ENCODE results near the gene SLC6A16.
"Not testable (repeated sequence)": the region's sequence is repeated elsewhere in the genome, so short reads cannot be mapped to it uniquely, and the experiment has no call there.

Gene SLC6A16

DNA sequence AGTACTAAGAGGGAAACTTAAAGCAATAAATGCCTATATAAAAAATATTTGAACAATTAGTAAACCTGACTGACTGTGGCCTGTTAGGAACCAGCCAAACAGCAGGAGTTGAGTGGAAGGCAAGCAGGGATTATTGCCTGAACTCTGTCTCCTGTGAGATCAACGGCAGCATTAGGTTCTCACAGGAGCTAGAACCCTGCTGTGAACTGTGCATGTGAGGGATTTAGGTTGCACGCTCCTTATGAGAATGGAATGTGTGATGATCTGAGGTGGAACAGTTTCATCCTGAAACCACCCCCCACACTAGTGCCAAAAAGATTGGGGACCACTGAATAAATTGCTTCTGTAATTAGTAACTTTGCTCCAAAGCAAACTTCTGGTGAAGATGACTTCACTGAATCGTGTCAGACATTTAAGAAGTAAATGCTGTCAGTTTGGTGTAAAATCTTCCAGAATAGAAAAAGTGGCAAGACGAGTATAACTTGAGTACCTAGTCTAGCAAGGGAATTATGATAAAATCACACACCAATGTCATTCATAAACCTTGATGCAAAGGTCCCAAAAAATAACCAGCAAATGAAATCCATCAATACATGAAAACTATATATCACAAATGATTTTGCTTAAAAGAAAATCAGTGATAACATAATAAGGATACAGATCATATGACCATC, 53.8 kb downstream of the SLC6A16 start:
- Mint-ChIP-seq H3K9me3 (peaks cover 0 to 11% of the 10 kb centered on the region in 2 donors), H3K4me3 (no peak overlapping the region), H3K4me1 (peaks cover 5% of the 10 kb centered on the region), H3K27me3 (peaks cover 17% of the 10 kb centered on the region), H3K27ac (no peak overlapping the region)
- no peak for DNase-seq
- no peak for ATAC-seq

- H3K4me1 Mint-ChIP-seq, H3K27ac Mint-ChIP-seq, ATAC-seq, H3K4me3 Mint-ChIP-seq: not testable (repeated sequence)
- H3K9me3 Mint-ChIP-seq: peaks cover 6 to 25% of the 10 kb centered on the region in 2 donors
- H3K27me3 Mint-ChIP-seq: peaks cover 13% of the 10 kb centered on the region
- DNase-seq: peak; percentile 28 to 42
Measured at GRCh38 chr19:49266409-49266808, 58.6 kb downstream of the SLC6A16 start.

GRCh38 chr19:49264258-49264657, 60.7 kb downstream of the SLC6A16 start:
- Mint-ChIP-seq H3K9me3 (peaks cover 13 to 44% of the 10 kb centered on the region in 2 donors), H3K4me3 (no peak overlapping the region), H3K27ac (no peak overlapping the region), H3K4me1 (no peaks in the 10 kb centered on the region), H3K27me3 (peaks cover 28% of the 10 kb centered on the region)
- no peak for ATAC-seq
- no peak for DNase-seq

GRCh38 chr19:49261602-49262001, 63.4 kb downstream of the SLC6A16 start:
- Mint-ChIP-seq H3K4me1 (no peaks in the 10 kb centered on the region), H3K4me3 (no peak overlapping the region), H3K27me3 (peaks cover 44% of the 10 kb centered on the region), H3K27ac (no peak overlapping the region), H3K9me3 (peaks cover 26 to 54% of the 10 kb centered on the region in 2 donors)
- DNase-seq (no peak), ATAC-seq (no peak)

GRCh38 chr19:49256691-49257090, 68.3 kb downstream of the SLC6A16 start:
- ATAC-seq: no peak
- H3K4me1 Mint-ChIP-seq: no peaks in the 10 kb centered on the region
- DNase-seq: no peak
- peaks cover 50% of the 10 kb centered on the region for H3K27me3 Mint-ChIP-seq
- peaks cover 22 to 39% of the 10 kb centered on the region in 2 donors for H3K9me3 Mint-ChIP-seq
- no peak overlapping the region for H3K27ac Mint-ChIP-seq
- no peak overlapping the region for H3K4me3 Mint-ChIP-seq

- Mint-ChIP-seq H3K9me3 (peaks cover 19 to 32% of the 10 kb centered on the region in 2 donors), H3K4me3 (no peak overlapping the region), H3K27me3 (peaks cover 48% of the 10 kb centered on the region), H3K4me1 (no peaks in the 10 kb centered on the region), H3K27ac (no peak overlapping the region)
- ATAC-seq (no peak), DNase-seq (no peak)
Measured at GRCh38 chr19:49255674-49256073, 69.3 kb downstream of the SLC6A16 start.

GRCh38 chr19:49249933-49250332, 75.1 kb downstream of the SLC6A16 start:
- H3K4me3 Mint-ChIP-seq: no peak overlapping the region
- no peaks in the 10 kb centered on the region for H3K4me1 Mint-ChIP-seq
- no peaks in the 10 kb centered on the region for H3K9me3 Mint-ChIP-seq
- ATAC-seq (no peak), DNase-seq (no peak)
- peak overlapping the region in 1 of 2 donors; percentile 79 for H3K27ac Mint-ChIP-seq
- H3K27me3 Mint-ChIP-seq: peaks cover 27% of the 10 kb centered on the region

DNA sequence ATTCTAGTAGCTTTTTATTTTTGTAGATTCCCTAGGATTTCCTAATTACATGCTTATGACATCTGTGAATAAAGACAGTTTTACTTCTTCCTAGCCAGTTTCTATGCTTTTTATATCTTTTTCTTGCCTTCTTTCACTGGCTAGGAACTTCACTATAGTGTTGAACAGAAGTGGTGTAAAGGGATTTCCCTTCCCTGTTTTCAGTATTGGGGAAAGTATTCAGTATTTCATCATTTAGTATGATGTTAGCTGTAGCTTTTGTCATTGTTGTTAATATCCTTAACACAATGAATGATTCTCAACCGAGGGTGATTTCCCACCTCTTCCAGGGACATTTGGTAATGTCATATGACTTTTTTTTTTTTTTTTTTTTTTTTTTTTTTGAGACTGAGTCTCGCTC, 77.3 kb downstream of the SLC6A16 start:
- Mint-ChIP-seq H3K27ac (no peak overlapping the region), H3K27me3 (peaks cover 20% of the 10 kb centered on the region), H3K4me3 (no peak overlapping the region), H3K9me3 (no peaks in the 10 kb centered on the region), H3K4me1 (no peaks in the 10 kb centered on the region)
- no peak for ATAC-seq
- no peak for DNase-seq

DNA sequence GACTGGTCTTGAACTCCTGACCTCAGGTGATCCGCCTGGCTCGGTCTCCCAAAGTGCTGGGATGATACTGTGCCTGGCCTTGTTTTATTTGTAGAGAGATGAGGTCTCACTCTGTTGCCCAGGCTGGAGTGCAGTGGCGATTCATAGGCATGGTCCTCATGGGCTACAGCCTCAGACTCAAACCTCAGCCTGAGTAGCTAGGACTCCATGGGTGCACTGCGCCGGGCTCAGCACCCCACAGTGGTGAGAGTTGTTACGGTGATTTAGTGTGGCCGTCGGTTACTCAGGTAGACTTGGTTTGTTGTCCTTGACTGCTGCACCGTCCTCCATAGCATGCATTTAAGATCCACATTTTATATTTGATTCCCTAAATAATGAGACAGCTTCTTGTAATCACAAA, 80.7 kb downstream of the SLC6A16 start:
- DNase-seq (no peak), ATAC-seq (no peak)
- Mint-ChIP-seq H3K4me3 (no peak overlapping the region), H3K27ac (no peak overlapping the region), H3K27me3 (peaks cover 9% of the 10 kb centered on the region), H3K9me3 (no peaks in the 10 kb centered on the region), H3K4me1 (no peaks in the 10 kb centered on the region)

- no peaks in the 10 kb centered on the region for H3K4me1 Mint-ChIP-seq
- ATAC-seq: no peak
- peaks cover 14% of the 10 kb centered on the region for H3K27me3 Mint-ChIP-seq
- H3K27ac Mint-ChIP-seq: no peak overlapping the region
- no peak overlapping the region for H3K4me3 Mint-ChIP-seq
- DNase-seq: no peak
- no peaks in the 10 kb centered on the region for H3K9me3 Mint-ChIP-seq
Measured at GRCh38 chr19:49243726-49244125, 81.3 kb downstream of the SLC6A16 start.

- Mint-ChIP-seq H3K27me3 (peaks cover 20% of the 10 kb centered on the region), H3K9me3 (no peaks in the 10 kb centered on the region), H3K27ac (no peak overlapping the region), H3K4me3 (no peak overlapping the region), H3K4me1 (no peaks in the 10 kb centered on the region)
- no peak for ATAC-seq
- DNase-seq: no peak
Measured at GRCh38 chr19:49243129-49243528, 81.9 kb downstream of the SLC6A16 start.

DNA sequence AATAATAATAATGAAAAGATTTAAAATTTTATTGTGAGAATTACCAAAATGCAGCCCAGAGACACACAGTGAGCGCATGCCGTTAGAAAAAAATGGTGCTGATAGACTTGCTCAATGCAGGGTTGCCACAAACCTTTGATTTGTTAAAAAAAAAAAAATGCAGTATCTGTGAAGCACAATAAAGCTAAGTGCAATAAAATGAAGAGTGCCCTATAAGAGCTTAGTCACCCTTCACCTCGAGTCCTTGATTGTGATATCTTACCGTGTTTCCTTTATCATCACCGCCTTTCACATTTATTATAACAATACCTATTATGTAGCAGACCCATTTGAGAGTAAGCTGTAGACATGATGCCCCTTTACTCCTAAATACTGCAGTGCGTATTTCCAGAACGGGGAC, 83.2 kb downstream of the SLC6A16 start:
- Mint-ChIP-seq H3K27me3 (peaks cover 21% of the 10 kb centered on the region), H3K27ac (no peak overlapping the region), H3K9me3 (no peaks in the 10 kb centered on the region), H3K4me1 (no peaks in the 10 kb centered on the region), H3K4me3 (no peak overlapping the region)
- DNase-seq (no peak), ATAC-seq (no peak)

Data from stimulated activated naive CD8-positive, alpha-beta T cell treated with anti-CD3 and anti-CD28 coated beads, Interleukin-15, amount 100 ng/mL, for 72 hours (primary cell).